Suppressor macrophage (primary cell): ENCODE data around the gene GPR27.
A peak's percentile ranks its signal among the peaks of the same experiment; 100 is the strongest.

Source experiments
- DNase-seq, 4 experiments: peaks; one replicate each; pipeline ENCODE4 v3.0.0-alpha.2; 2020 to 2022

The GPR27 gene

DNA sequence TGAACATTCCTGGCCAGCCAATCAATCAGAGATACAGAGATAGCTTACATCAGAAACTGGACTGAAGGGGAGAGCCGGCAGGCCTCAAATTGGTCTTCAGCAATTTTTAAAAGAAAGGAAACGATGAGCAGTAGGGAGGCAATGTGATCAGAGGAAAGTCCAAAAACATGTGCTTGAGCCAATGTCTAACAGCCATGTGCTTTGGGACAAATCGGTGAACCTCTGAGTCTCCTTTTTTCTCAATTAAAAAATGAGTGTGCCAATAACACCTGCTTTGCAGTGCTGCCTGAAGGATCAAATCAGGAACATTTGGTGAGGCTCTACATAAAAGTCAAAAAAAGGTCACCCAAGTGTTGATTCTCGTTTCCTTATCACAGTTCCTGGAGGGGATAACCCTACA lies 21.0 kb upstream of the GPR27 start:
- no peak for DNase-seq

DNA sequence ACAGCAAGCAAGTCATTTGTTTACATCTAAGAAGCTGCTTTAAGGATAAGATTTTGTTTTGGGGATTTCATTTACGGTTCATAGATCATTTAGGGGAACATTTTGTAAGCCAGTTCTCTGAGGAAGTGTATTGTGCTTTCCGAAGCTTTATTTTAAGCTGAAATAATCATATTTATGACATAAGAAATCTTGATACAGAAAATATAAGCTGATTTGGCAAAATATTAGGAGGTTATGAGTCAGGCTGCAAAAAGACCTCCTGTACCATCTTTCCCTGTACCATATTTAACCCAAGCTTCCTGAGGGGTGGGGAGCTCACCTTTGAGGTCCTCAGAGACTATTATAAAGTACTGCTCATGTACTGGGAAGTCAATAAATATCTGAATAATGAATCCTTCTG lies 20.3 kb upstream of the GPR27 start:
- DNase-seq: no peak

DNA sequence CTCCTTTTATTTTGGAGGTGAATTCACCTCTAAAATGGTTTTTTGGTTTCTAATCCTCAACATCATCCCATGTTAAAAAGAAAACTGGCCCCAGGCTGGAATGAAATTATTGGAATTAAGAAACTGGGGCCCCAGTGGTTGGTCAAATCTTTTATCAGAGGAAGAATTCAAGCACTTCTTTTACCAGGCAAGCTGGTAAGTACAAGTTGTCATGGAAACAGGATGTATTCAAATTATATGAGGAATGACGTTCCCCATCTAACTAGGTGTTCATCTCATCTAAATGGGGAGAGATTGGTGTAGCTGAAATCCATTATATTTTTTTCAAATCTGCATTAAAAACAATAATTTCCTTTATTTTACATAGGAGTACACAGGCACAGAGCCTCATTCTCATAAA lies 18.8 kb upstream of the GPR27 start:
- no peak for DNase-seq

DNA sequence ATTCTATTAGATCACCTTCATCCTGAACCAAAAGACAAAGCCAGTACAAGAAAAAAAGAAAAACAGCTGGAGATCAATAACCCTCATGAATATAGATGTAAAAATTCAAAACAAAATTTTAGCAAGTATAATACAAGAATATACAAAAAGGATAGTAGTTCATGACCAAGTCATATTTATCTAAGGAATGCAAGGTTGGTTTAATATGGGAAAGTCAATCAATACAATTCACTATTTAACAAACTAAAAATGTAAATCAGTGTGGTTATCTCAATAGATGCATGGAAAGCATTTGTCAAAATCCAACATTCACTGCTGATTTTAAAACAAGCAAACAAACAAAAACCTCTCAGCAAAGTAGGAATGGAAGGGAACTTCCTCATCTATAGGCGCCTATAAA lies 11.0 kb upstream of the GPR27 start:
- DNase-seq: no peak

DNA sequence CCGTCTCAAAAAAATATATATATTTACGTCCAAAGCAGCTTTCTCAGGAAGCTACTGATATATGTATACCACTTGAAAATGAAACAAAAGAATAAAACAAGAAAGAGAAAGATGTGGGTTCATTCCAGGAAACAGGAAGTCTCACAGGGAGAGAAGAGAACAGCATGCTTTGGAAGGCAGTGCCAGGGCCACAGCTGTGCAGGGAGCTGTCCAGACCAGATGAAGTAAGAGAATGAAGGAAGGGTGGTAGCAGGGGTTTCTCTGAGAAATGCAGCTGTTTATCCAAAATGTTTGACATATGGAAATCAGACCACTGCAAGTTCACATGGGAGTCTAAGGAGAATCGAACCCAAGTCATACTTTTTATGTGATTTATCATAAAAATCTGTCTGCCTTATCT lies 8.9 kb upstream of the GPR27 start:
- no peak for DNase-seq

DNA sequence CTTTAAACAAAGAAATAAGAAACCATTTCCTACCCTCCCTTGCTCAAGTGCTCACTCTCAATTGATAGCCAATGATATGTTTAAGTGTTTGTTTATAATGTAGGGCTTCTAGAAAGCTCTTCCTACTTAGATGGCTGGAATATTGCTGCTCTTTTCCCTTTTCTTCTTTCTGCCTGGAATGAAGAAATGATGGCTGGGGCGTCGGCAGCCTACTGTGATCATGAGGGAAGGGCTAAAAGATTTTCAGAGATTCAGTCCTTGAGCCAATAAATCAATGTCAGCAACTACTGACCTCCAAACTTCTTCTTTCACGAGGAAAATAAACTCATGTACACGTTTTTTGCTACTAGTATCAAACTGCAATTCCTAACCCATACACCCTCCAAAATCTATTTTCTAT lies 2.1 kb upstream of the GPR27 start:
- no peak for DNase-seq

DNA sequence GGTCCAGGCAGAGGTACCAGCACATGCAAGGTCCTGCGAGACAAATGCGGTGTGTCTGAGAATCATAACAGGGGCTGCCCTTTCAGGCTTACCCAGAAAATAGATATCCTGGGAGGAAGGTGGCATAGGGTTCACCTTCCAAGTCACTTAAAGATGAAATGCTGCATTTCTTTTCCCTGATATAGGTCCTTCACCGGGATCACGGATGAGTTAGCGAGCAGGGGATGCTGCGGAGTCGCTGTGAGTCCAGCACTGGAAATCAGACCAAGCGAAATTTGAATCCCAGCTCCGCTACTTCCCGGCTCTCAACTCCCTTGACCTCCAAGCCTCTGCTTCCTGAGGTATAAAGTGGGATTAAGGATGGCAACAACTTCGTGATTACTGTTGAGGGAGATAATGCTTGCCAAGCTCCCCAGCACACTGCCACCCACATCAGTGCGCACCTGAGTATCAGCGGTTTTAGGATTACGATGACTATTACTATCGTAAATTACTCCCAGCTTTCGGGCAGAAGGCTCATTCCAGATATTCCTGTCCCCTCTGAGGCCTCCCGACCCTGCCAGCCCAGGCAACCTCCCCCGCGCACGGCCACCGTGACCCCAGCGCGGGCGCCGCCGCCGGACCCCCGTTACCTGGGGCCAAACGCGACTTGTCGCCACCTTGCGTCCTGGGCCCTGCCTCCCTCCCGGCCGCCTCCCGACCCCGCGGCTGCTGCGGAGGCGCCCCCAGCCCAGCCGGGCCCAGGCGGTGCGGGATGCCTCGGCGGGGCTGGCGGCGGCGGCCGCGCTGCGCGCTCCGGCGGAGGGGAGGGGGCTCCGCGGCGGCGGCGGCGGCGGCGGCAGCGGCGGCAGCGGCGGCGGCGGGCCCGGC lies 589 bp upstream of the GPR27 start:
- DNase-seq: no peak

DNA sequence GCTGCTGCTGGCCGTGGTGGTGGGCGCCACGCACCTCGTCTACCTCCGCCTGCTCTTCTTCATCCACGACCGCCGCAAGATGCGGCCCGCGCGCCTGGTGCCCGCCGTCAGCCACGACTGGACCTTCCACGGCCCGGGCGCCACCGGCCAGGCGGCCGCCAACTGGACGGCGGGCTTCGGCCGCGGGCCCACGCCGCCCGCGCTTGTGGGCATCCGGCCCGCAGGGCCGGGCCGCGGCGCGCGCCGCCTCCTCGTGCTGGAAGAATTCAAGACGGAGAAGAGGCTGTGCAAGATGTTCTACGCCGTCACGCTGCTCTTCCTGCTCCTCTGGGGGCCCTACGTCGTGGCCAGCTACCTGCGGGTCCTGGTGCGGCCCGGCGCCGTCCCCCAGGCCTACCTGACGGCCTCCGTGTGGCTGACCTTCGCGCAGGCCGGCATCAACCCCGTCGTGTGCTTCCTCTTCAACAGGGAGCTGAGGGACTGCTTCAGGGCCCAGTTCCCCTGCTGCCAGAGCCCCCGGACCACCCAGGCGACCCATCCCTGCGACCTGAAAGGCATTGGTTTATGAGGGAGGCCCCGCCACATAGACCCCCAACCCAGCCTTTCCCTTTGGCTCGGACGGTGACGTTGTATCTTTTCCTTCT lies 1.1 kb downstream of the GPR27 start:
- no peak for DNase-seq

DNA sequence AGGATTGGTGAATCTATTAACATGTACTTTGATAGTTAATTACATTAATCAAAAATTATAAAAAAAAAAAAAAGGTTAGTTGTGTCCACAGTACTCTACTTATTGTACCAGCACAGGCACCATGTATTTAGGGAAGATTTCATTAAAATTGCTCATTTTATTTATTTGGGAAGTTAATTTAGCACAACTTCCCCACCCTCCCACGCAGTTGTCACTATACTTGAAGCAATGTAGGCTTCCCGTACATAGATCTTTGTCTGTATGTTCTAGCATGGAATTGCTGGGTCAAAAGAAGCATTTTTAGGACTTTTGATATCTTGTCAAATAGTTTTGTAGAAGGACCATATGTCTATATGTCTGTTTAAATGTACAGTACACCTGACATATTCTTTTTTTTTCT lies 4.4 kb downstream of the GPR27 start:
- DNase-seq: peak; percentile 17 to 69 (median 50)

DNA sequence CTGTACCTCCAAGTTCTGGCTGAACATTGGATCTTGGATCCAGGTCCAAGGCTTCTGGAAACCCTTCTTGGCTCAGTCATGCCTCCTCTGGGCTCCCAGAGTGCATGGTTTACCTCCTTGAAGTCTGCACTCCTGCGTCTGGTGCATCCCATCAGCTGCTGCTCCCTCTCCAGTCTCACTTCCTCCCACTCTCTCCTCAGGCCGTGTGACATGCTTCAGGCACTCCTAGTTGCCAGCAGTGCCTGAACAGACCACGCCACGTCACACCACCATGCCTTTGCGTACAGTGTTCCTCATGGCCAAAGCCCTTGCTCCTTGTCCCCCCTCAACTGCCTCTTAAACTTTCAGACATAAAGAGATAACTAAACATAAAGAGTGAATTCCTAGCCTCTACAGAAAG lies 5.7 kb downstream of the GPR27 start:
- peak; percentile 50 to 81 (median 78) for DNase-seq

DNA sequence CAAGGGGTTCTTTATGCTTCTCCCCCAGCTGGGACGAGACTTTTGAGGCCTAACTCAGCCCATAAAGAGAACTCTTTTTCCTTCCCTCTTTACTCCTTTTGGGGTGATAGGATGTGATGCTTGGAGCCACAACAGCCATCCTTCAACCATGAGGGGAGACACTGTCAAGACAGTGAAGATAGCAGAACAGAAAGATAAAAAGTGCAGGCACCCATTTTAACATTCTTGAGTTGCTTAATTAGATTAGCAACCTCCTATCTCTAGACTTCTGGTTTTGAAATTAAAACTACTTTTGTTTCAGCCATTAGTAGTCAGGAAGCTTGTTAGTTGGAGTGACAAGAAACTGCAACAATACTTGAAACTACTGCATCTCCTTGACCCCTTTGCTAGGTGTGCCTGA lies 6.5 kb downstream of the GPR27 start:
- DNase-seq: no peak

DNA sequence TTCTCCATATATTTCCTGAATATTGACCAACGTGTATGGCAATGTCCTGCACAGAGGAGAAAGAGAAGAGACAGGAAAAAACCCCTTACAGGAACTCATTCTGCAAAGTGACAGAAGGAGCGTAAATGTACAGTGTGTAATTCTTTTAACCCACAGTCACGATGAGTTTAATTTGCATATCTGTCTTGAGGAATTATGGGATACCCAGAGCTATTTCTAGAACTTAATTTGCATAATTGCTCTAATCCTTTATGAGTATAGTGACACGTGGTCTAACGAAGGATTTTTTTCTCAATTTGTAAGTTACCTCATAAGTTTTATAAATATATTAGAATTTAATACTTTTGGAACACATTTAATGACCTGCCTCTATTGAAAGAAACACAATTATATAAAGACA lies 9.8 kb downstream of the GPR27 start:
- no peak for DNase-seq

DNA sequence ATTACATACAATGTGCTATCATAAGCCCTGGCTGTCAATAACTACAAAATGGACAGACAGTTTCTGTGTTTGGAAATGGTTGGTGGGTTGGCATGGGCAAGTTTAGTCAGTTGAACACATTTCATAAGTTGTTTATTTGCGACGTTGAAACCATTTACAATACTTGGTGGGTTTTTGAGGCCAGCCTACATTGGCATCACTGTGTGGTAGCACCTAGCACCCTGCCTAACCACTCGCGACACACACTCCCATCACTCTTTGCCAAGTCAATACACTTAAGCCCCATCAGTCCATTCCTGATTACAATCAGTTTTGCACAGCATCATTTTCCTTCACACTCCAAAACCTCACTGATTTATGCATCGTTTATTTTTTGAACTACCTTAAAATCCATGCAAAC lies 17.5 kb downstream of the GPR27 start:
- DNase-seq: no peak

DNA sequence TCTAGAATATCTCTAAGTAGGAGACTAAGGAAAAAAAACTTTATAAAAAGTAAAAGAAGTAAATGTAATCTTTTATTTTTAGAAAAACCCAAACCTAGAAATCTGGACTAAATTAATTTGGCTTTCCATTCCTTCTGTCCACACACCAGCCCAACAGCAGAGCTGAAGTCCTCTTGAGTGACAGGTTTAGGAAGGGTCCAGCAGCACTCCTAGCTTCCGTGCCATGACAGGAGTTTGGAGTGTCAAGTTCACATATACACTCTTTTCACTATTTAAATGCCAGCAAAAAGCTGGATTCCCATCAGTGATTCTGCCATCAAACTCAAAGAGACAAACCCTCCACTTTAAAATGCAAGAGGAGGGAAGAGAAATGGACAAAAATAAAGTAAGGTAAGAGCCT lies 18.2 kb downstream of the GPR27 start:
- no peak for DNase-seq

DNA sequence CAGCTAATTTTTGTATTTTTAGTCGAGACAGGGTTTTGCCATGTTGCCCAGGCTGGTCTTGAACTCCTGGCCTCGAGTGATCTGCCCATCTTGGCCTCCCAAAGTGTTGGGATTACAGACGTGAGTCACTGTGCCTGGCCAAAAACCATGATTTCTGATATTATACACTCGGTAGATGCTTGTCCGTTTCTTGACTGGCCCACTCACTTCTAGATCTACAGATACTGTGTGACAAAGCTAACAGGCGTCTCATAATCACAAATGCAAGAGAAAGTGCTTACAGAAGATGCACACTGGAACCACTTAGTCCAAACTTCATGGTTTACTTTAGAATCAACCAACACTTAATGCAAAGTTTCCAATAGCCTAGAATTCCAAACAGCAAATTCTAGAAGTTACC lies 22.9 kb downstream of the GPR27 start:
- no peak for DNase-seq

DNA sequence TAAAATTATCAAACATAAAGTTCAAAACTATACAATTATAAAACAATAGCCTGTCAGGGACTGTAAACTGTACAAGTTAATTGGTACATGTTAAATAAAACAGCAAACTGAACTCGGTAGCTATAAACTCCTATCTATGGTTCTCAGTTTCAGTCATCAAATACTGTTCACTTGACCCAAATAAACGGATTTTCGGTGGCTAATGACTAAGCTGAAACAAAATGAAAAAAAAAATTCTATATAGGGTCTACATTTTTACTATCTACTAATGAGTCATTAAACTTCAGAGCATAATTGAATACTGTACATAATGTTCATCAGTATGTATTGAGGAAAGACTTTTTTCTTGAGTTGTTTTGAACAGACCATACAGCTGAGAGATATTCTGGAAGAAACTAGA lies 24.7 kb downstream of the GPR27 start:
- DNase-seq: no peak

DNA sequence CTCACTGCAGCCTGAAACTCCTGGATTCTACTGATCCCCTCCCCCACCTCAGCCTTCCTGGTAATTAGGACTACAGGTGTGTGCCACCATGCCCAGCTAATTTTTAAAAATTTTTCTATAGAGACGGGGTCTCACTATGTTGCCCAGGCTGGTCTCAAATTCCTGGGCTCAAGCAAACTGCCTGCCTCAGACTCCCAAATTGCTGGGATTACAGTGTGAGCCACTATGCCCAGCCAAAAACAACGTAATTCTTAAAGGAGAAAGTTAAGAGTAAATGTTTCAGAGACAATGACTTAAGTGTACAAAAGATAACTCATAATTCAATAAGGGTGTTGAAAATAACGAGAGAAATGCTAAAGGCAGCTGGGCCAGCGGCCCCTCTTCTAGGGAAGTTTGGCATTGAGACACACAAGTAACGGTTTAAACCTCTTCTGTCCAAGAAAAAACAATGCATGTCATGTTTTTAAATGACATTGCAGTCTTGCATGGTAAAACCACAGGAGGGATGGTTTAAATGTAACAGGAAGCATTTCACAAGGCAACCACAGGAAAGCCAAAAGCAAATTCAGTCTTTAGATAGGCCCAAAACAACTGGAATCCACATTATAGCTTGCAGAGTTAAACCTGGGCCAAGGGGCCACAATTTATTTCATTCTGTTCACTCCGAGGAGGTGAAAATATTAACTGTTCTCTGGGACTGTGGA lies 26.2 kb downstream of the GPR27 start:
- DNase-seq: peak; percentile 28 to 79 (median 66)

DNA sequence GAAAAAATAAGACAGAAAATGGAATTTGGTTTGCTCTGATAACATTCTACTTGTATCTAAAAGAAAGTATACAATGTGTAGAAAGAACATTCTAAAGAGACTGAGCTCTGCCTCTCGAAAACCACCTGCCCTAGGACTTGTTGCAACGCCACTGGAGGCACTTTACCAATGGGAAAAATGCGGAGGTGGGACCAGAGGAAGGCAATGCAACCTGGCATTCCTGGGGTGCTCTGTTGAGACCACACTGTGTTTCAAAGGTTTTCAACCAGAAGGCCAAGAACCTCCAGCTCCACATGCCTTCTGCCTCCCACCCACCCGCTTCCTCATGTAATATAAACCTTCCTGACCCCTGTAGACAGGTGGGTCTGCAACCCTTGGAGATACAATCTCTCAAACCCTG lies 26.8 kb downstream of the GPR27 start:
- DNase-seq: no peak

DNA sequence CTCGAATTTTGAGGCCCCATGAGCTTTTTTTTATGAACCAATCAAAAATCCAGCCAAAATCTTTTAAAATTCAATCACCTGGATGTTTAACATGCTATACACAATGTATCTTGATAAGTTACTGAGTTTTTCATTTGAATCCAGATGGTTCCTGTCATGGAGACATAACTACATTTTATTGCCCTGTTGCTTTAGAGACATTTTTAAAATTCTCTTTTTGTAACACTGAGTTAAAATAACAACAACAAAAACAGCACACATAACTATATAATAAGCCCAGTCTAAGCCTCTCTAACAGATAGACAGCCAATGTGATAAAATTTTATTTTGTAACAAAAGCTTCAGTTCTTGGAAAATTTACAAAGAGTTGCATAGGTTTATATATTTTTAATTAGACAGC lies 29.5 kb downstream of the GPR27 start:
- DNase-seq: no peak

DNA sequence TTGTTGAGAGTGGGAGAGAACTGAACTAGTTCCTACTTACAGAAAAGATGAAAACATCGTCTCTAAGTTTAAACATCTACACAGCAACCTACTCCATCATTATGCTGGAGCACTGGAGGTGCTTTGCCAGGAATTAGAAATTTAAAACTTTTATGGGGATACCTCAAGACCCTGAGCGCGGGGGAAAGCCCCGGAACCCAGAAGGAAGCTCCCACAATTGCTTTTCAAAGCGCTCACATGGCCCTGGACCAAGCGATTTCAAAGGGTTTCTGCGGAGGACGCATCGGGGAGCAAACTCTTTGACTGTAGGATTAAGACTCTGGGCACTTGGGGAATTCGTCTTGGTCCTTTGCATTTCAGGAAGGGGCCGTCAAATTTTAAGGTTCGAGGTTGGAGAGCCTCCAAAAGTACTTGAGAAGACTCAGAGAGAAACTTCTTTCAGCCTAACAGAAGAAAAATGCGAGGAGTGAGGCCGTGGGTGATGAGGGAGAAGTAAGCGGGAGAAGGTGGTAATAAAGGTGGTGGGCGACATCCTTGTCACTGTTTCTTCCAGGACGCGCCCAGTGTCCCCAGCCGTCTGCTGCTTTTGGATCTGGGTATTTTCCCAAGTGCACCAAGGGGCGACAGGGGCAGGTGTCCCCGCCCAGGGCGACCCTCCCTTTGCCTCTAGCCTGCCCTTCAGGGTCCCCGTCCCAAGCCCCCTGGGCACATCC lies 30.7 kb downstream of the GPR27 start:
- peak in 3 of 4 experiments; percentile 5 to 40 (median 26) for DNase-seq

DNA sequence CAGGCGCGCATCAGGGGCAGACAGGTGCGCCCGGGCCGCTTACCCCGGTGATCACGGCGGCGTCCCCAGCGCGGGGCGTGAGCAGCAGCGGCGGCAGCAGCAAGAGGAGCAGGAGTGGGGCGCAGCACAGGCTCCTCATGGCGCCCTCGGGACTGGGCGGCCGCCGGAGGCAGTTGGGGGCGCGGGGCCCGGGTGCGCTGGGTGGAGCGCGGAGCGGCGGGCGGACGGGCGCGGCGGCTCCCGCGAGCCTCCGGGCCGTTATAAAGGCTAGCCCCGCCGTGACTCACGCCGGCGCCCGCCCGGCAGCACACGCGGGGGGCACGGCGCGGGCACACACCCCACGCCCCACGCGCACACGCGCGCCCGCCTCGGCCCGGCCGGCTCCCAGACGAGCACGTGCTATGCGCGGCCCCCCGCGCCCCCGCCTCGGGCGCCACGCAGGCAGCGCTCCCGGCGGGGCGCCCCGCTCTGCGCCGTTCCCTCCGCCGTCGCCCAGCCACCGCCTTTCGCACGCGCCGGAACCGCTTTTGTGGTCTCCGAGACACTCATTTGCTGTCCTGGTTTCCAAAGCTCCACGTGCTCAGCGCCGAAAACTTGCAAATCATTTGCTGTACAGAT lies 31.4 kb downstream of the GPR27 start, which contains the start of gene PROK2:
TSS of gene PROK2 (minus strand) at position 235 of the 618 bp plus-strand sequence. CDS start at position 139, 96 bp downstream.
- DNase-seq: peak; percentile 17 to 68 (median 43)

DNA sequence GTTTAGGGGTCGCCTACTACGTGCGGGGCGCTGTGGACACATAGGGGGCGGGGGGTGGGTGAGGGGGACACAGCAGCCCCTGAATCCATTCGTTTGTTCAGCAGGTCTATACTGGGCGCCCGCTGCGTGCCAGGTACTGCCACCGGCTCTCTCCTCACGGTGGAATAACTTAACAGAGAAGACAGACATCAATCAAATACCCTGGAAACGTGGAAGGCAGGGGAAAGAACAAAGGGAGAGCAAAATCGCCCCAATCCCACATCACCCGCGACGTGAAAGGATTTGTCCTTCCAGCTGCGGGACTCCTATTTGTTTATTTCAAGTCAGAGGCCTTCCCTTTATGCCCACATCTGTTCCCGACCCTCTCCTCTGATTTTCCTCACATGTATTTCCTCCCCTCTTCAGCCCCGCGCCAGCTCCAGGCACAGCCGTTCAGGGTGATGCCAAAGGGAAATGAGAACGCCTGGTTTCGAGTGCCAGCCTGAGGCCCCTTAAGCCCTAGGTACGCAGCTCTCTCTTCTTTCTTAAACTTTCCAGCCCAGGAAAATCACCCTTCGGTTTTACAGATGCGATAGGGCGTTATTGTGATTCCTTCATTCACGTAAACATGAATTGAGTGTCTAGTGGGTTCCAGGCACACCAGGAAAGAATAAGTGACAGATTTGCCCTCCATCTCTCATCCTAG lies 32.0 kb downstream of the GPR27 start:
- DNase-seq: no peak
